WTC11 (cell line): ENCODE data around the gene MESD. TPM values are rescaled to one million over a fixed set of nuclear protein-coding genes. Genes with fewer than 3 reads are reported as not detected.

Experiments
- ATAC-seq: fragments of 200-7000 bp; cut with Tn5 transposase; 2 replicates; pipeline ENCODE4 v1.10.0; 2021; ENCODE audit warnings: mild to moderate bottlenecking, moderate library complexity
- CTCF ChIA-PET: fragments of 300-600 bp; sonication (Branson Sonifier 250); formaldehyde crosslinking; loops from one replicate; lab custom pipeline; 2021; ENCODE audit warnings: antibody characterized with exemption; lab: Charles Lee
- POLR2A ChIA-PET: fragments of 350-600 bp; sonication (Branson Sonifier 250); formaldehyde crosslinking; loops from one replicate; lab custom pipeline; 2021; ENCODE audit warnings: antibody characterized with exemption; lab: Charles Lee
- DNase-seq: peaks from one replicate; pipeline ENCODE4 v3.0.0; 2021; ENCODE audit warnings: low spot score
- H3K27ac Mint-ChIP-seq: 2 replicates; pipeline ENCODE4 v1.8.0; 2021; ENCODE audit warnings: mixed read lengths
- H3K27me3 Mint-ChIP-seq: 2 replicates; pipeline ENCODE4 v1.8.0; 2021; ENCODE audit warnings: low read depth, mild to moderate bottlenecking, moderate library complexity, mixed read lengths
- H3K36me3 Mint-ChIP-seq: 2 replicates; pipeline ENCODE4 v1.8.0; 2021; ENCODE audit warnings: mixed read lengths
- H3K4me1 Mint-ChIP-seq: 2 replicates; pipeline ENCODE4 v1.8.0; 2022; ENCODE audit warnings: mixed read lengths
- H3K4me3 Mint-ChIP-seq: 2 replicates; pipeline ENCODE4 v1.8.0; 2021; ENCODE audit warnings: mild to moderate bottlenecking, moderate library complexity, mixed read lengths
- H3K9me3 Mint-ChIP-seq: 2 replicates; pipeline ENCODE4 v1.8.0; 2021; ENCODE audit warnings: mixed read lengths
- AR ChIP-seq: fragments of 250-450 bp; sonication (Bioruptor Pico); IDR thresholded peaks from 2 replicates; pipeline ENCODE4 v1.9.0; 2021; ENCODE audit warnings: mild to moderate bottlenecking
- ATF1 ChIP-seq: sonication (generic); formaldehyde crosslinking; IDR thresholded peaks from 2 replicates; pipeline ENCODE4 v1.8.1; 2023; ENCODE audit warnings: mild to moderate bottlenecking, moderate library complexity, missing genetic modification reagents
- ATF3 ChIP-seq: sonication (generic); formaldehyde crosslinking; conservative IDR thresholded peaks from 2 replicates; pipeline ENCODE4 v1.8.1; 2022; ENCODE audit warnings: mild to moderate bottlenecking, missing genetic modification reagents
- CBFB ChIP-seq: sonication (generic); formaldehyde crosslinking; IDR thresholded peaks from 2 replicates; pipeline ENCODE4 v1.8.1; 2022; ENCODE audit warnings: mild to moderate bottlenecking, low read depth, missing genetic modification reagents
- CDX4 ChIP-seq: fragments of 250-450 bp; sonication (Bioruptor Pico); IDR thresholded peaks from 2 replicates; pipeline ENCODE4 v1.9.0; 2021; ENCODE audit warnings: moderate library complexity, mild to moderate bottlenecking, inconsistent platforms, borderline replicate concordance
- E2F4 ChIP-seq: sonication (generic); formaldehyde crosslinking; IDR thresholded peaks from 2 replicates; pipeline ENCODE4 v1.8.1; 2022; ENCODE audit warnings: low read depth, mild to moderate bottlenecking, moderate library complexity, missing genetic modification reagents, borderline replicate concordance
- E2F5 ChIP-seq: sonication (generic); formaldehyde crosslinking; IDR thresholded peaks from 2 replicates; pipeline ENCODE4 v1.8.1; 2022; ENCODE audit warnings: mild to moderate bottlenecking, moderate library complexity, missing genetic modification reagents
- ERG ChIP-seq: fragments of 250-450 bp; sonication (Bioruptor Pico); IDR thresholded peaks from 2 replicates; pipeline ENCODE4 v1.8.0; 2021; ENCODE audit warnings: mild to moderate bottlenecking
- ETV6 ChIP-seq: sonication (generic); formaldehyde crosslinking; IDR thresholded peaks from 2 replicates; pipeline ENCODE4 v1.8.1; 2022; ENCODE audit warnings: mild to moderate bottlenecking, missing genetic modification reagents
- HMGA2 ChIP-seq: fragments of 250-450 bp; sonication (Bioruptor Pico); IDR thresholded peaks from 2 replicates; pipeline ENCODE4 v1.4.0; 2021; ENCODE audit warnings: mild to moderate bottlenecking, moderate library complexity
- JUN ChIP-seq: sonication (generic); formaldehyde crosslinking; IDR thresholded peaks from 2 replicates; pipeline ENCODE4 v1.8.0; 2023; ENCODE audit warnings: mild to moderate bottlenecking, missing genetic modification reagents
- NFYB ChIP-seq: sonication (generic); formaldehyde crosslinking; conservative IDR thresholded peaks from 2 replicates; pipeline ENCODE4 v1.8.0; 2022; ENCODE audit warnings: low read depth, missing genetic modification reagents
- NR2C2 ChIP-seq: sonication (generic); formaldehyde crosslinking; IDR thresholded peaks from 2 replicates; pipeline ENCODE4 v1.8.0; 2022; ENCODE audit warnings: mild to moderate bottlenecking, missing genetic modification reagents
- STAT6 ChIP-seq: sonication (generic); formaldehyde crosslinking; conservative IDR thresholded peaks from 2 replicates; pipeline ENCODE4 v1.8.1; 2023; ENCODE audit warnings: mild to moderate bottlenecking, low read depth, missing genetic modification reagents, moderate library complexity
- ZBTB21 ChIP-seq: sonication (generic); formaldehyde crosslinking; IDR thresholded peaks from 2 replicates; pipeline ENCODE4 v1.8.1; 2023; ENCODE audit warnings: mild to moderate bottlenecking, missing genetic modification reagents, borderline replicate concordance
- ZNF219 ChIP-seq: sonication (generic); formaldehyde crosslinking; IDR thresholded peaks from 2 replicates; pipeline ENCODE4 v1.8.0; 2023; ENCODE audit warnings: missing genetic modification reagents, mild to moderate bottlenecking, borderline replicate concordance
- ZNF423 ChIP-seq: fragments of 250-450 bp; sonication (Bioruptor Pico); IDR thresholded peaks from 2 replicates; pipeline ENCODE4 v2.1.2; 2022; ENCODE audit warnings: mild to moderate bottlenecking, moderate library complexity
- ZNF425 ChIP-seq: fragments of 250-450 bp; sonication (Bioruptor Pico); conservative IDR thresholded peaks from 2 replicates; pipeline ENCODE4 v1.9.0; 2021; ENCODE audit warnings: mild to moderate bottlenecking
- total RNA-seq: library from RNA; stranded (reverse); gene quantifications from 3 replicates; pipeline ENCODE4 v1.2.3, GENCODE V29; 2021

The MESD gene
- total RNA-seq, 1 experiment from 2014 or later = 28.3 TPM

- Mint-ChIP-seq H3K4me3 (no peak overlapping the region), H3K27ac (no peak overlapping the region), H3K36me3 (peaks cover 4% of the 10 kb centered on the region; the same call in 1 of the 2 replicates), H3K27me3 (no peaks in the 10 kb centered on the region; the same call in 1 of the 2 replicates), H3K9me3 (no peaks in the 10 kb centered on the region), H3K4me1 (peaks cover 3% of the 10 kb centered on the region; the same call in 1 of the 2 replicates)
- ChIA-PET CTCF (interaction anchor here (2.4 kb wide), 1 partner anchor 258 kb away, joined by 13 read pairs; no protein-coding TSS in a partner anchor), POLR2A (no interaction called here)
- no peak for DNase-seq
- TF ChIP-seq ZNF425 (CRISPR knock-in tag) = no peak
- ATAC-seq = no peak
Observed at GRCh38 chr15:81008312-81008711, 18.7 kb upstream of the MESD start.

- Mint-ChIP-seq H3K27me3 (no peaks in the 10 kb centered on the region; the same call in 1 of the 2 replicates), H3K4me1 (peaks cover 3% of the 10 kb centered on the region; the same call in 1 of the 2 replicates), H3K9me3 (no peaks in the 10 kb centered on the region), H3K36me3 (peaks cover 4% of the 10 kb centered on the region; the same call in 1 of the 2 replicates), H3K4me3 (no peak overlapping the region), H3K27ac (no peak overlapping the region)
- ATAC-seq (no peak), DNase-seq (no peak)
- POLR2A ChIA-PET = no interaction called here
- CTCF ChIA-PET = interaction anchor here (1.0 to 2.4 kb wide), 3 partner anchors 16 to 259 kb away, joined by 5 to 13 read pairs (median 6); no protein-coding TSS in a partner anchor
- TF ChIP-seq ZNF219 (CRISPR knock-in tag) (no peak), ERG (no peak), NR2C2 (CRISPR knock-in tag) (no peak), ZBTB21 (CRISPR knock-in tag) (no peak), HMGA2 (CRISPR knock-in tag) (no peak), CBFB (no peak), JUN (CRISPR knock-in tag) (no peak), ATF3 (CRISPR knock-in tag) (no peak), AR (CRISPR knock-in tag) (no peak), STAT6 (CRISPR knock-in tag) (no peak), ZNF423 (CRISPR knock-in tag) (no peak), NFYB (no peak), CDX4 (CRISPR knock-in tag) (no peak), ATF1 (CRISPR knock-in tag) (no peak), E2F4 (CRISPR knock-in tag) (no peak), E2F5 (CRISPR knock-in tag) (no peak), ETV6 (CRISPR knock-in tag) (no peak)
Observed at GRCh38 chr15:81007428-81008064, 17.9 kb upstream of the MESD start.
